HepG2 (cell line): ENCODE data around the gene SNN.

Source experiments
- POLR2A ChIP-seq, 2 experiments: IDR thresholded peaks; 2 replicates each; pipeline ENCODE4 v1.6.1; 2011; ENCODE audit warnings: low read depth in 2 of 2, low read length in 2 of 2, mild to moderate bottlenecking in 1 of 2, moderate library complexity in 1 of 2; ENCODE audit not compliant: insufficient read depth in 1 of 2
- ZFP36 ChIP-seq: fragments of 150-350 bp; IDR thresholded peaks from 2 replicates; pipeline ENCODE4 v1.6.1; 2018; ENCODE audit warnings: borderline replicate concordance, low read length, low read depth; ENCODE audit not compliant: partially characterized antibody
- ZNF510 ChIP-seq: sonication (generic); formaldehyde crosslinking; IDR thresholded peaks from 2 replicates; pipeline ENCODE4 v1.4.0; 2020; ENCODE audit warnings: low read depth, mild to moderate bottlenecking, missing genetic modification reagents
- ZNF547 ChIP-seq: sonication (generic); formaldehyde crosslinking; IDR thresholded peaks from 2 replicates; pipeline ENCODE4 v1.5.1; 2020; ENCODE audit warnings: mild to moderate bottlenecking, missing genetic modification reagents
- ZNF678 ChIP-seq: sonication (generic); formaldehyde crosslinking; IDR thresholded peaks from 2 replicates; pipeline ENCODE4 v1.4.0; 2020; ENCODE audit warnings: mild to moderate bottlenecking, missing genetic modification reagents
- TF ChIP-seq, protein P1 (sequence below): sonication (generic); formaldehyde crosslinking; IDR thresholded peaks from 2 replicates; pipeline ENCODE4 v1.5.0; 2020; ENCODE audit warnings: missing genetic modification reagents, mild to moderate bottlenecking, borderline replicate concordance
- TF ChIP-seq, protein P2 (sequence below): sonication (generic); formaldehyde crosslinking; IDR thresholded peaks from 2 replicates; pipeline ENCODE4 v1.4.0; 2020; ENCODE audit warnings: missing genetic modification reagents

GRCh38 chr16:11662582-11662981 is 5.7 kb upstream of the SNN start:
- TF ChIP-seq ZFP36 (no peak), ZNF547 (CRISPR knock-in tag) (no peak), POLR2A (IDR thresholded peaks at IDR 0.05; ENCODE audit: insufficient read depth in 1 of 2, low read depth in 2 of 2, low read length in 2 of 2) (no peak), ZNF510 (no peak), ZNF678 (CRISPR knock-in tag) (no peak)
- TF ChIP-seq, protein P1, sequence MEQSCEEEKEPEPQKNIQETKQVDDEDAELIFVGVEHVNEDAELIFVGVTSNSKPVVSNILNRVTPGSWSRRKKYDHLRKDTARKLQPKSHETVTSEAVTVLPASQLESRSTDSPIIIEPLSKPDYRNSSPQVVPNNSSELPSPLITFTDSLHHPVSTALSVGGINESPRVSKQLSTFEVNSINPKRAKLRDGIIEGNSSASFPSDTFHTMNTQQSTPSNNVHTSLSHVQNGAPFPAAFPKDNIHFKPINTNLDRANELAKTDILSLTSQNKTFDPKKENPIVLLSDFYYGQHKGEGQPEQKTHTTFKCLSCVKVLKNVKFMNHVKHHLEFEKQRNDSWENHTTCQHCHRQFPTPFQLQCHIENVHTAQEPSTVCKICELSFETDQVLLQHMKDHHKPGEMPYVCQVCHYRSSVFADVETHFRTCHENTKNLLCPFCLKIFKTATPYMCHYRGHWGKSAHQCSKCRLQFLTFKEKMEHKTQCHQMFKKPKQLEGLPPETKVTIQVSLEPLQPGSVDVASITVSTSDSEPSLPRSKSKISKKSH (CRISPR knock-in tag) = no peak
- TF ChIP-seq, protein P2, sequence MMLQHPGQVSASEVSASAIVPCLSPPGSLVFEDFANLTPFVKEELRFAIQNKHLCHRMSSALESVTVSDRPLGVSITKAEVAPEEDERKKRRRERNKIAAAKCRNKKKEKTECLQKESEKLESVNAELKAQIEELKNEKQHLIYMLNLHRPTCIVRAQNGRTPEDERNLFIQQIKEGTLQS (CRISPR knock-in tag) = no peak
